ENCODE results near the gene ZNF281.

DNA sequence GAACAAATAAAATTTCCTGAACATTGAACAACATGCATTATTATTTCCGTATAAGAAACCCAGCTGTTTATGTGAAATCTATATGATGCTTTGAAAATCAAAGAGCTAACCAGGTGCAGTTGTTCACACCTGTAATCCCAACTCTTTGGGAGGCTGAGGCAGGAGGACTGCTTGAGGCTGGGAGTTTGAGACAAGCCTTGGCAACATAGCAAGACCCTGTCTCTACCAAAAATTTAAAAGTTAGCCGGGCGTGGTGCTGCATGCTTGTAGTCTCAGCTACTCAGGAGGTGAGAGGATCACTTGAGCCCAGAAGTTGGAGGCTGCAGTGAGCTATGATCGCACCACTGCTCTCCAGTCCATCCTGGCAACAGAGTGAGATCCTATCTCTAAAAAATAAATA is 4.8 kb upstream of the ZNF281 start:
- TF ChIP-seq, protein P1, sequence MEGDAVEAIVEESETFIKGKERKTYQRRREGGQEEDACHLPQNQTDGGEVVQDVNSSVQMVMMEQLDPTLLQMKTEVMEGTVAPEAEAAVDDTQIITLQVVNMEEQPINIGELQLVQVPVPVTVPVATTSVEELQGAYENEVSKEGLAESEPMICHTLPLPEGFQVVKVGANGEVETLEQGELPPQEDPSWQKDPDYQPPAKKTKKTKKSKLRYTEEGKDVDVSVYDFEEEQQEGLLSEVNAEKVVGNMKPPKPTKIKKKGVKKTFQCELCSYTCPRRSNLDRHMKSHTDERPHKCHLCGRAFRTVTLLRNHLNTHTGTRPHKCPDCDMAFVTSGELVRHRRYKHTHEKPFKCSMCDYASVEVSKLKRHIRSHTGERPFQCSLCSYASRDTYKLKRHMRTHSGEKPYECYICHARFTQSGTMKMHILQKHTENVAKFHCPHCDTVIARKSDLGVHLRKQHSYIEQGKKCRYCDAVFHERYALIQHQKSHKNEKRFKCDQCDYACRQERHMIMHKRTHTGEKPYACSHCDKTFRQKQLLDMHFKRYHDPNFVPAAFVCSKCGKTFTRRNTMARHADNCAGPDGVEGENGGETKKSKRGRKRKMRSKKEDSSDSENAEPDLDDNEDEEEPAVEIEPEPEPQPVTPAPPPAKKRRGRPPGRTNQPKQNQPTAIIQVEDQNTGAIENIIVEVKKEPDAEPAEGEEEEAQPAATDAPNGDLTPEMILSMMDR (IDR thresholded peaks at IDR 0.05; ENCODE audit: low read length) = no peak
- TF ChIP-seq EZH2 (optimal IDR thresholded peaks at IDR 0.05; ENCODE audit: low read depth, low read length) = no peak
- no peak for TF ChIP-seq EZH2phosphoT487 (IDR thresholded peaks at IDR 0.05; ENCODE audit: low read length)

All from MM.1S (cell line).